PC-3 (cell line): Measurements from ENCODE around the gene PDS5A.

Experiments used
- EZH2 ChIP-seq: fragments of 300-600 bp; sonication (generic); IDR thresholded peaks from one replicate; pipeline ENCODE4 v1.6.1; 2017; ENCODE audit warnings: antibody characterized with exemption, mild to moderate bottlenecking, low read length; ENCODE audit not compliant: unreplicated experiment
- EZH2phosphoT487 ChIP-seq: fragments of 300-600 bp; sonication (generic); IDR thresholded peaks from 2 replicates; pipeline ENCODE4 v1.6.1; 2018; ENCODE audit warnings: mild to moderate bottlenecking, antibody characterized with exemption, low read length, borderline replicate concordance
- TF ChIP-seq, protein P1 (sequence below): fragments of 300-600 bp; sonication (generic); conservative IDR thresholded peaks from 2 replicates; pipeline ENCODE4 v1.5.1; 2017; ENCODE audit warnings: antibody characterized with exemption, low read depth, mild to moderate bottlenecking, low read length

DNA sequence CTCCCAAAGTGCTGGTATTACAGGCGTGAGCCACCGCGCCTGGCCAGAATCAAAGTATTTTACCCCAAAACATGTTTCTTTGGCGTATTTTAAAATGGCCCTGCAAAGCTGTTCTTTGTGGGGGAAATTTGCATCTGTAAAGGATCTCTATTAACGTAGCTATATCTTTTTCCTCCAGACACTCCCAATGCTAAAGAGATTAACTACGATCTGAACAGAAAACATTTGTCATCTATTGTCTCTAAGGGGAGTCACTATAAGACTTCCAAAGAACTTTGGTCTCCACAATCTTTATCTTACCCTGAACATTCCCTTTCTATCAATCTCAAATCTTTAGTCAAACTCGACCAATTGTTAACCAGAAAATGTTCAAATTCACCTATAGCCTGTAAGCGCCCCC is 19.1 kb upstream of the PDS5A start:
- TF ChIP-seq, protein P1, sequence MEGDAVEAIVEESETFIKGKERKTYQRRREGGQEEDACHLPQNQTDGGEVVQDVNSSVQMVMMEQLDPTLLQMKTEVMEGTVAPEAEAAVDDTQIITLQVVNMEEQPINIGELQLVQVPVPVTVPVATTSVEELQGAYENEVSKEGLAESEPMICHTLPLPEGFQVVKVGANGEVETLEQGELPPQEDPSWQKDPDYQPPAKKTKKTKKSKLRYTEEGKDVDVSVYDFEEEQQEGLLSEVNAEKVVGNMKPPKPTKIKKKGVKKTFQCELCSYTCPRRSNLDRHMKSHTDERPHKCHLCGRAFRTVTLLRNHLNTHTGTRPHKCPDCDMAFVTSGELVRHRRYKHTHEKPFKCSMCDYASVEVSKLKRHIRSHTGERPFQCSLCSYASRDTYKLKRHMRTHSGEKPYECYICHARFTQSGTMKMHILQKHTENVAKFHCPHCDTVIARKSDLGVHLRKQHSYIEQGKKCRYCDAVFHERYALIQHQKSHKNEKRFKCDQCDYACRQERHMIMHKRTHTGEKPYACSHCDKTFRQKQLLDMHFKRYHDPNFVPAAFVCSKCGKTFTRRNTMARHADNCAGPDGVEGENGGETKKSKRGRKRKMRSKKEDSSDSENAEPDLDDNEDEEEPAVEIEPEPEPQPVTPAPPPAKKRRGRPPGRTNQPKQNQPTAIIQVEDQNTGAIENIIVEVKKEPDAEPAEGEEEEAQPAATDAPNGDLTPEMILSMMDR, result no peak
- TF ChIP-seq EZH2phosphoT487 (no peak), EZH2 (no peak)
